Activated CD4-positive, alpha-beta T cell treated with anti-CD3 and anti-CD28 coated beads for 48 hours (primary cell): ENCODE results near the gene DPH6.

ENCODE experiments used
- DNase-seq: peaks from one replicate; pipeline ENCODE4 v3.0.0-alpha.2; 2020

DPH6 gene

GRCh38 chr15:35321926-35322325 is 224.0 kb downstream of the DPH6 start:
- DNase-seq, result no peak

DNA sequence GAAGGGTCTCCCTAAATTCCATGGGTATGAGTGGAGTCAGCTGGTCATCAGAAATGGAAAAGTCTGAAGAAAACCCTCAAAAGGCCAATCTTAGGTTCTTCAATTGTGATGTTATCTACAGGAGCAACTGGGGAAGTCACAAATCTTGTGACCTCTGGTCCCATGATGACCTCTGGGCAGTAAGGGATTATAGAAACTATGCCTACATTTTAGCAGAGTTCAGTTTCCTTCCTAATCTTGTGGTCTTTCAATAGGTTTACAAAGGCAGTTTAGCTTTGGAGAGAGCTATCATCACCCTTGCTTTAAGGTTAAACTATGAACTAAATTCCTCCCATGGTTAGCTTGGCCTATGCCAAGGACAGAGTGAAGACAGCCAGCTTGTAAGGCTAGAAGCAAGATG is 225.1 kb downstream of the DPH6 start:
- no peak for DNase-seq
